Suprapubic skin (tissue), 4 donors: Measurements from ENCODE around the gene ANAPC1.
"Not testable (repeated sequence)": the region's sequence is repeated elsewhere in the genome, so short reads cannot be mapped to it uniquely, and the experiment has no call there.

ENCODE experiments used
- CTCF ChIP-seq, 2 donors: fragments of 200-600 bp in 1 of 2; fragments of 450-650 bp in 1 of 2; sonication (generic) in 1 of 2; IDR thresholded peaks; one replicate each; pipeline ENCODE4 v1.5.1; 2016 to 2019; ENCODE audit warnings: antibody characterized with exemption in 2 of 2, mild to moderate bottlenecking in 1 of 2, moderate library complexity in 1 of 2
- EP300 ChIP-seq: sonication (generic); formaldehyde crosslinking; IDR thresholded peaks from one replicate; pipeline ENCODE4 v1.6.1; 2017; ENCODE audit warnings: antibody characterized with exemption
- POLR2AphosphoS5 ChIP-seq, 3 donors: sonication (generic); formaldehyde crosslinking; IDR thresholded peaks; one replicate each; pipeline ENCODE4 v1.6.1; 2017; ENCODE audit warnings: antibody characterized with exemption in 3 of 3

GRCh38 chr2:111748429-111748828 lies 135.6 kb downstream of the ANAPC1 start:
- not testable (repeated sequence) for TF ChIP-seq EP300; POLR2AphosphoS5 (IDR thresholded peaks at IDR 0.05); CTCF (IDR thresholded peaks at IDR 0.05)
